ENCODE data around the gene PSKH1. TPM values are rescaled to one million over a fixed set of nuclear protein-coding genes. Genes with fewer than 3 reads are reported as not detected.

Gene PSKH1
- total and polyA plus RNA-seq, 9 of the 15 experiments (the other 6 are each of a cell fraction or from before 2014, with no cell fraction given) = 0.96 to 20.9 (median 9.4) TPM

DNA sequence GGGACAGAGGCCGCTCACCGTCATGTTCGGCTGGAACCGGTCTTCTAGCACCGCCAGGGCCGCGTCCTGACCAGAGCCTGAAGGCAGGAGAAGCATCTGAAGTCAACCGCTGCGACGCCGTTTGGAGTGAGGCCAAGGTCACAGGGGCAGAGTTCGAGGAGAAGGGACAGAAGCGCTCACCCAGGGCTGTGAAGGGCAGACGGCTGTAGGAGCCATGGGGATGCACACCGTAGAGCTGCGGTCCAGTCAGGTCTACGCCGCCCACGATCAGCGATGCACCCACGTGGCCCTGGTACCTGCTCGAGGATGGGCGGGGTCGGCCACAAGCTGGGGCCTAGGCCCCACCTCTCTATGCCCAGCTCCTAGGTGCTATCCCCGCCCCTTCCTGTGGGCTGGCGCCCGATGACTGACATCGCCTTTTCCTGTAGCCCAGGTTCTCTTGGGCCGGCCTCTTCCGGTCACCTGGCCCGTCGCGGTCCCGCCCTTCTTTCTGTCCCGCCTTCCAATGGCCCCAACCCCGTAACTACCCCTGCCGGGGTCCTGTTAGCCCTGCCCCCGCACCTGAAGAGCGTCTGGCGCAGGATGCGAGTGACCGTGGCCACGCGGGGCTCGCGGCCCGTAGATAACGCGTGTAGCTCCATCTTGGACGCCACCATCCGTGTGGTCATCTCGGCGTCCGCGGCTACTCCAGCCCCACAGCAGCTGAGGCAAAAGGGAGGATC lies 42.5 kb downstream of the PSKH1 start (continued):
- TF ChIP-seq, protein P1, sequence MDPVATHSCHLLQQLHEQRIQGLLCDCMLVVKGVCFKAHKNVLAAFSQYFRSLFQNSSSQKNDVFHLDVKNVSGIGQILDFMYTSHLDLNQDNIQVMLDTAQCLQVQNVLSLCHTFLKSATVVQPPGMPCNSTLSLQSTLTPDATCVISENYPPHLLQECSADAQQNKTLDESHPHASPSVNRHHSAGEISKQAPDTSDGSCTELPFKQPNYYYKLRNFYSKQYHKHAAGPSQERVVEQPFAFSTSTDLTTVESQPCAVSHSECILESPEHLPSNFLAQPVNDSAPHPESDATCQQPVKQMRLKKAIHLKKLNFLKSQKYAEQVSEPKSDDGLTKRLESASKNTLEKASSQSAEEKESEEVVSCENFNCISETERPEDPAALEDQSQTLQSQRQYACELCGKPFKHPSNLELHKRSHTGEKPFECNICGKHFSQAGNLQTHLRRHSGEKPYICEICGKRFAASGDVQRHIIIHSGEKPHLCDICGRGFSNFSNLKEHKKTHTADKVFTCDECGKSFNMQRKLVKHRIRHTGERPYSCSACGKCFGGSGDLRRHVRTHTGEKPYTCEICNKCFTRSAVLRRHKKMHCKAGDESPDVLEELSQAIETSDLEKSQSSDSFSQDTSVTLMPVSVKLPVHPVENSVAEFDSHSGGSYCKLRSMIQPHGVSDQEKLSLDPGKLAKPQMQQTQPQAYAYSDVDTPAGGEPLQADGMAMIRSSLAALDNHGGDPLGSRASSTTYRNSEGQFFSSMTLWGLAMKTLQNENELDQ (CRISPR knock-in tag; IDR thresholded peaks at IDR 0.05; ENCODE audit: borderline replicate concordance) = no peak
- TF ChIP-seq CTBP1 (IDR thresholded peaks at IDR 0.05; ENCODE audit: borderline replicate concordance) = peak; percentile 87
- TF ChIP-seq SAFB2 (IDR thresholded peaks at IDR 0.05; ENCODE audit: borderline replicate concordance, low read depth, low read length, severe bottlenecking) = no peak

DNA sequence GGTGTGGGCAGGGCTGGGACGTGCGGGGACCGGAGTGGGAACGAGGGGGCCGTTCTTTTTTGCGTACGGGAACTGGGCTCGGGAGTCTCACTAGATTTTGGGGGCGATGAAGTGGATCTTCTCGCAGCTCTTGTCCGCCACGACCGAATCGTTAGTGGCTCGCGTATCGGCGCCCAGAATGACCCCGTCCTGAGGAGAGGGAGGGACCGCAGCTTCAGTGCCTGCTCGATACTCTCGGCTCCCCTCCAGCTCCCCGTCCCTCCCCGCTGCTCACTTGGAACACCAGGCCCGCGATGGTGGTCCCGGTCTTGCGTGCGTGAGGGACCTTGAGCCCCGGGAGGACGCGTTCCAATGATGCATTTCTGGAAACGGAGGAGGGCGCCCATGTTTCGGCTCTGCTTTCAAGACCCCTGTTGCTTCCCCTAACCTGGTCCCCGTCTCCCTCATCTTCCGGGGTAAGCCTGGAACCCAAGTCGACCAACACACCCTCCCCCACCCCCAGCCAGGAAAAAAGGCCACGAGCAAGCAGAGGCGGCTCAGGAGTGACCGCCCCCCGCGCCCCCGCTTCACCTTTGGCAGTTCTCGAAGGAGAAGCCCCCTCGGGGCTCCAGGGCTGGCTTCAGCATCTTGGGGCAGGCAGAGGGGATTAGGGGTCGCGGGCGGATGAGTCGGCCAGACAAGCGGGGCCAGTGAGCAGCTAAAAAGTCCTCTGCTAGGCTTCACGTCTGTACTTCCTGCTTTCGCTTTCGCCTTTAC lies 43.2 kb downstream of the PSKH1 start, which contains the start of gene PSMB10:
Gene PSMB10 (minus strand): TSS at position 727 of the 756 bp plus-strand sequence. CDS start 101 bp downstream, at position 626.
- POLR2A ChIA-PET = interaction anchor here (0.6 to 1.7 kb wide), 27 partner anchors 7 to 363 kb away, joined by 3 to 8 read pairs (median 4); partner anchors contain the start of gene LCAT
- Histone ChIP-seq H3K79me2 (ENCODE audit: control insufficient read depth, insufficient read depth, low read length) (peaks cover 42% of the 10 kb centered on the region), H3K27ac (ENCODE audit: extremely low read depth, low read depth, low read length) (peak within 1 kb of the TSS; percentile 89), H3K9me1 (ENCODE audit: control insufficient read depth, insufficient read depth, low read length) (no peaks in the 10 kb centered on the region), H3K4me3 (peak within 1 kb of the TSS; percentile 85), H4K20me1 (replicated peaks; ENCODE audit: control insufficient read depth, insufficient read depth, low read length) (no peaks in the 10 kb centered on the region; the same call in 1 of the 2 replicates), H3K4me1 (replicated peaks in 1 of 2; ENCODE audit: control insufficient read depth in 2 of 2, insufficient read depth in 2 of 2, low read length in 2 of 2) (peaks cover 20 to 64% of the 10 kb centered on the region in 2 experiments), H3K9me3 (replicated peaks; ENCODE audit: control insufficient read depth, insufficient read depth, low read depth, low read length) (no peaks in the 10 kb centered on the region), H3K36me3 (ENCODE audit: control insufficient read depth, insufficient read depth, low read length) (peaks cover 25% of the 10 kb centered on the region; the same call in 2 of the 3 replicates), H3K9ac (ENCODE audit: insufficient read depth in 1 of 2, low read depth in 2 of 2, low read length in 2 of 2) (peak within 1 kb of the TSS; percentile 90 to 98), H2AFZ (ENCODE audit: low read depth, low read length) (peak within 1 kb of the TSS; percentile 95), H3K27me3 (ENCODE audit: control insufficient read depth in 2 of 2, insufficient read depth in 2 of 2, low read length in 2 of 2) (no peaks in the 10 kb centered on the region), H3K4me2 (ENCODE audit: insufficient read depth, low read length) (peak within 1 kb of the TSS; percentile 99)
- intact Hi-C loops (cut with micrococcal nuclease) (loop anchor here (5.0 to 10.0 kb wide), 2 partner anchors 106 to 412 kb away; partner anchors contain the start of gene RIPOR1), in situ Hi-C loops (cut with MboI) (no loop called here)
- ATAC-seq = peak; percentile 15
- FAIRE-seq = peak; percentile 23
- DNase-seq (ENCODE audit: extremely low read depth in 1 of 4, low spot score in 3 of 4) = peak; percentile 62 to 71 (median 68)
- CTCF ChIA-PET (ENCODE audit: low intra/inter-chr PET ratio) = no interaction called here
- WGBS (ENCODE audit: insufficient coverage, low coverage, missing lambda C conversion rate) = 0% methylated on average over 39 of the region's 54 CpGs
- BruUV-seq (replicated peaks) = TSS peak; percentile 90
- peak; percentile 6 for TF ChIP-seq SMAD1 (IDR thresholded peaks at IDR 0.05; ENCODE audit: low read depth, low read length, partially characterized antibody)
- TF ChIP-seq BMI1 (IDR thresholded peaks at IDR 0.05; ENCODE audit: low read length) = no peak
- TF ChIP-seq RBFOX2 (IDR thresholded peaks at IDR 0.05; ENCODE audit: low read depth, low read length) = peak; percentile 77
- TF ChIP-seq, protein P2, sequence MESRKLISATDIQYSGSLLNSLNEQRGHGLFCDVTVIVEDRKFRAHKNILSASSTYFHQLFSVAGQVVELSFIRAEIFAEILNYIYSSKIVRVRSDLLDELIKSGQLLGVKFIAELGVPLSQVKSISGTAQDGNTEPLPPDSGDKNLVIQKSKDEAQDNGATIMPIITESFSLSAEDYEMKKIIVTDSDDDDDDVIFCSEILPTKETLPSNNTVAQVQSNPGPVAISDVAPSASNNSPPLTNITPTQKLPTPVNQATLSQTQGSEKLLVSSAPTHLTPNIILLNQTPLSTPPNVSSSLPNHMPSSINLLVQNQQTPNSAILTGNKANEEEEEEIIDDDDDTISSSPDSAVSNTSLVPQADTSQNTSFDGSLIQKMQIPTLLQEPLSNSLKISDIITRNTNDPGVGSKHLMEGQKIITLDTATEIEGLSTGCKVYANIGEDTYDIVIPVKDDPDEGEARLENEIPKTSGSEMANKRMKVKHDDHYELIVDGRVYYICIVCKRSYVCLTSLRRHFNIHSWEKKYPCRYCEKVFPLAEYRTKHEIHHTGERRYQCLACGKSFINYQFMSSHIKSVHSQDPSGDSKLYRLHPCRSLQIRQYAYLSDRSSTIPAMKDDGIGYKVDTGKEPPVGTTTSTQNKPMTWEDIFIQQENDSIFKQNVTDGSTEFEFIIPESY (CRISPR knock-in tag; IDR thresholded peaks at IDR 0.05) = 0 out of 2 replicates have a peak, but pooled peaks have one; percentile 11
- TF ChIP-seq NBN (IDR thresholded peaks at IDR 0.05; ENCODE audit: low read depth) = 0 out of 2 replicates have a peak, but pooled peaks have one; percentile 11
- TF ChIP-seq, protein P3, sequence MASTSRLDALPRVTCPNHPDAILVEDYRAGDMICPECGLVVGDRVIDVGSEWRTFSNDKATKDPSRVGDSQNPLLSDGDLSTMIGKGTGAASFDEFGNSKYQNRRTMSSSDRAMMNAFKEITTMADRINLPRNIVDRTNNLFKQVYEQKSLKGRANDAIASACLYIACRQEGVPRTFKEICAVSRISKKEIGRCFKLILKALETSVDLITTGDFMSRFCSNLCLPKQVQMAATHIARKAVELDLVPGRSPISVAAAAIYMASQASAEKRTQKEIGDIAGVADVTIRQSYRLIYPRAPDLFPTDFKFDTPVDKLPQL (IDR thresholded peaks at IDR 0.05; ENCODE audit: extremely low read depth, insufficient read length) = no peak
- no peak for TF ChIP-seq TOE1 (IDR thresholded peaks at IDR 0.05; ENCODE audit: borderline replicate concordance)
- TF ChIP-seq TOE1 (CRISPR knock-in tag; IDR thresholded peaks at IDR 0.05; ENCODE audit: borderline replicate concordance, low read depth) = peak; percentile 29; the same call in 1 of the 2 replicates
- TF ChIP-seq NCOA1 (IDR thresholded peaks at IDR 0.05; ENCODE audit: low read depth) = 0 out of 2 replicates have a peak, but pooled peaks have one; percentile 19
